ENCODE measurements around the gene FAM114A1.

GRCh38 chr4:38823766-38824165, 43.8 kb upstream of the FAM114A1 start:
- TF ChIP-seq, protein P1, sequence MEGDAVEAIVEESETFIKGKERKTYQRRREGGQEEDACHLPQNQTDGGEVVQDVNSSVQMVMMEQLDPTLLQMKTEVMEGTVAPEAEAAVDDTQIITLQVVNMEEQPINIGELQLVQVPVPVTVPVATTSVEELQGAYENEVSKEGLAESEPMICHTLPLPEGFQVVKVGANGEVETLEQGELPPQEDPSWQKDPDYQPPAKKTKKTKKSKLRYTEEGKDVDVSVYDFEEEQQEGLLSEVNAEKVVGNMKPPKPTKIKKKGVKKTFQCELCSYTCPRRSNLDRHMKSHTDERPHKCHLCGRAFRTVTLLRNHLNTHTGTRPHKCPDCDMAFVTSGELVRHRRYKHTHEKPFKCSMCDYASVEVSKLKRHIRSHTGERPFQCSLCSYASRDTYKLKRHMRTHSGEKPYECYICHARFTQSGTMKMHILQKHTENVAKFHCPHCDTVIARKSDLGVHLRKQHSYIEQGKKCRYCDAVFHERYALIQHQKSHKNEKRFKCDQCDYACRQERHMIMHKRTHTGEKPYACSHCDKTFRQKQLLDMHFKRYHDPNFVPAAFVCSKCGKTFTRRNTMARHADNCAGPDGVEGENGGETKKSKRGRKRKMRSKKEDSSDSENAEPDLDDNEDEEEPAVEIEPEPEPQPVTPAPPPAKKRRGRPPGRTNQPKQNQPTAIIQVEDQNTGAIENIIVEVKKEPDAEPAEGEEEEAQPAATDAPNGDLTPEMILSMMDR (conservative IDR thresholded peaks at IDR 0.05) = no peak
- no peak for TF ChIP-seq ZFX (IDR thresholded peaks at IDR 0.05)
